ENCODE results near the gene MYO7B.

- TF ChIP-seq CTCF (IDR thresholded peaks at IDR 0.05) (no peak), RXRA (IDR thresholded peaks at IDR 0.05; ENCODE audit: borderline replicate concordance, low read depth) (no peak), ELF1 (IDR thresholded peaks at IDR 0.05) (no peak), RAD21 (IDR thresholded peaks at IDR 0.05; ENCODE audit: low read length) (no peak), GABPA (IDR thresholded peaks at IDR 0.05; ENCODE audit: low read depth) (no peak), FOSL2 (IDR thresholded peaks at IDR 0.05; ENCODE audit: borderline replicate concordance, low read depth) (no peak), EZH2phosphoT487 (IDR thresholded peaks at IDR 0.05; ENCODE audit: borderline replicate concordance, low read depth) (no peak), CHD2 (IDR thresholded peaks at IDR 0.05; ENCODE audit: low read length, partially characterized antibody) (no peak), GATA2 (CRISPR knock-in tag; IDR thresholded peaks at IDR 0.05) (no peak)
Observed at GRCh38 chr2:127537644-127538043, 2.2 kb downstream of the MYO7B start.
